Measurements from ENCODE around the gene UCP2.

GRCh38 chr11:74004759-74005615, 22.3 kb upstream of the UCP2 start:
- TF ChIP-seq, protein P1, sequence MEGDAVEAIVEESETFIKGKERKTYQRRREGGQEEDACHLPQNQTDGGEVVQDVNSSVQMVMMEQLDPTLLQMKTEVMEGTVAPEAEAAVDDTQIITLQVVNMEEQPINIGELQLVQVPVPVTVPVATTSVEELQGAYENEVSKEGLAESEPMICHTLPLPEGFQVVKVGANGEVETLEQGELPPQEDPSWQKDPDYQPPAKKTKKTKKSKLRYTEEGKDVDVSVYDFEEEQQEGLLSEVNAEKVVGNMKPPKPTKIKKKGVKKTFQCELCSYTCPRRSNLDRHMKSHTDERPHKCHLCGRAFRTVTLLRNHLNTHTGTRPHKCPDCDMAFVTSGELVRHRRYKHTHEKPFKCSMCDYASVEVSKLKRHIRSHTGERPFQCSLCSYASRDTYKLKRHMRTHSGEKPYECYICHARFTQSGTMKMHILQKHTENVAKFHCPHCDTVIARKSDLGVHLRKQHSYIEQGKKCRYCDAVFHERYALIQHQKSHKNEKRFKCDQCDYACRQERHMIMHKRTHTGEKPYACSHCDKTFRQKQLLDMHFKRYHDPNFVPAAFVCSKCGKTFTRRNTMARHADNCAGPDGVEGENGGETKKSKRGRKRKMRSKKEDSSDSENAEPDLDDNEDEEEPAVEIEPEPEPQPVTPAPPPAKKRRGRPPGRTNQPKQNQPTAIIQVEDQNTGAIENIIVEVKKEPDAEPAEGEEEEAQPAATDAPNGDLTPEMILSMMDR (IDR thresholded peaks at IDR 0.05), result no peak
- no peak for TF ChIP-seq POLR2A (IDR thresholded peaks at IDR 0.05)

Data from upper lobe of left lung (tissue), 4 donors.